HFFc6 (cell line): ENCODE measurements around the gene ZNF106. TPM values are rescaled to one million over a fixed set of nuclear protein-coding genes. Genes with fewer than 3 reads are reported as not detected.

Experiments used
- DNase-seq: peaks from one replicate; pipeline ENCODE4 v3.0.0-alpha.2; 2018
- H3K27ac Mint-ChIP-seq: 2 replicates; pipeline ENCODE4 v1.8.0; 2020; ENCODE audit warnings: mild to moderate bottlenecking, mixed read lengths
- H3K27me3 Mint-ChIP-seq: 2 replicates; pipeline ENCODE4 v1.8.0; 2021; ENCODE audit warnings: mild to moderate bottlenecking, moderate library complexity, mixed read lengths; ENCODE audit not compliant: insufficient read depth
- H3K36me3 Mint-ChIP-seq: 2 replicates; pipeline ENCODE4 v1.8.0; 2021; ENCODE audit warnings: low read depth, mixed read lengths
- H3K4me1 Mint-ChIP-seq: 2 replicates; pipeline ENCODE4 v1.8.0; 2020; ENCODE audit warnings: low read depth, mixed read lengths
- H3K4me3 Mint-ChIP-seq: 2 replicates; pipeline ENCODE4 v1.8.0; 2020; ENCODE audit warnings: mild to moderate bottlenecking, moderate library complexity, mixed read lengths
- H3K9me3 Mint-ChIP-seq: 2 replicates; pipeline ENCODE4 v1.8.0; 2020; ENCODE audit warnings: mild to moderate bottlenecking, mixed read lengths
- total RNA-seq, 6 experiments: library from RNA; stranded (reverse); fragmentation: NEBNext Ultra II Directional; extraction: Animal tissue kit (Norgen Biotek cat#: 25700); gene quantifications; 2 replicates in 1 of 6; 3 replicates in 5 of 6; pipeline ENCODE4 v1.2.3, GENCODE V29; 2021
- TF ChIP-seq, protein P1 (sequence below): fragments of 200-600 bp; sonication (generic); IDR thresholded peaks from 2 replicates; pipeline ENCODE4 v1.5.0; 2021; ENCODE audit warnings: antibody characterized with exemption, mild to moderate bottlenecking

The ZNF106 gene
- total RNA-seq, 6 experiments from 2014 or later: 51.5 to 58.9 (median 56.1) TPM

GRCh38 chr15:42368096-42368495 lies 122.8 kb downstream of the ZNF106 start:
- Mint-ChIP-seq H3K27me3 (no peaks in the 10 kb centered on the region; the same call in 1 of the 2 replicates), H3K4me1 (peaks cover 27% of the 10 kb centered on the region), H3K27ac (no peak overlapping the region), H3K36me3 (peaks cover 7% of the 10 kb centered on the region; the same call in 1 of the 2 replicates), H3K4me3 (no peak overlapping the region), H3K9me3 (peaks cover 4% of the 10 kb centered on the region)
- TF ChIP-seq, protein P1, sequence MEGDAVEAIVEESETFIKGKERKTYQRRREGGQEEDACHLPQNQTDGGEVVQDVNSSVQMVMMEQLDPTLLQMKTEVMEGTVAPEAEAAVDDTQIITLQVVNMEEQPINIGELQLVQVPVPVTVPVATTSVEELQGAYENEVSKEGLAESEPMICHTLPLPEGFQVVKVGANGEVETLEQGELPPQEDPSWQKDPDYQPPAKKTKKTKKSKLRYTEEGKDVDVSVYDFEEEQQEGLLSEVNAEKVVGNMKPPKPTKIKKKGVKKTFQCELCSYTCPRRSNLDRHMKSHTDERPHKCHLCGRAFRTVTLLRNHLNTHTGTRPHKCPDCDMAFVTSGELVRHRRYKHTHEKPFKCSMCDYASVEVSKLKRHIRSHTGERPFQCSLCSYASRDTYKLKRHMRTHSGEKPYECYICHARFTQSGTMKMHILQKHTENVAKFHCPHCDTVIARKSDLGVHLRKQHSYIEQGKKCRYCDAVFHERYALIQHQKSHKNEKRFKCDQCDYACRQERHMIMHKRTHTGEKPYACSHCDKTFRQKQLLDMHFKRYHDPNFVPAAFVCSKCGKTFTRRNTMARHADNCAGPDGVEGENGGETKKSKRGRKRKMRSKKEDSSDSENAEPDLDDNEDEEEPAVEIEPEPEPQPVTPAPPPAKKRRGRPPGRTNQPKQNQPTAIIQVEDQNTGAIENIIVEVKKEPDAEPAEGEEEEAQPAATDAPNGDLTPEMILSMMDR: no peak
- no peak for DNase-seq

DNA sequence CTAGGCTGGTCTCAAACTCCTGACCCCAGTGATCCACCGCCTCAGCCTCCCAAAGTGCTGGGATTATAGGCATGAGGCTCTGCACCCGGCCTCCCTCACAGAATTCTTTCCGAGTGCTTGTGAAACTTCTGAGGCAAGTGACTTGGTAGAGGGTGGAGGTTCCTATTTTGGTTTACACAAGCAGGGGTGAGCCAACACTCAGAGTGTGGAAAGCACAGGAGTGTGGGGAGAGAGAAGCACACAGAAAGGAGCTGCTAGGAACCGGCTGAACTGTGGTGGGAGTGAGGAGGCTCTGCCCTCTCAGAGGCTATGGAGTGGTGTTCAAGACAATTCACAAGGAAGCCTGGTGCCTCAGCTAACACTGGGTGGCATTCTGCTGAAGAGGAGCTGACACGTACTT lies 123.9 kb downstream of the ZNF106 start:
- TF ChIP-seq, protein P1: no peak
- DNase-seq: no peak
- Mint-ChIP-seq H3K36me3 (peaks cover 7% of the 10 kb centered on the region; the same call in 1 of the 2 replicates), H3K4me1 (peaks cover 27% of the 10 kb centered on the region), H3K9me3 (peaks cover 4% of the 10 kb centered on the region), H3K27me3 (no peaks in the 10 kb centered on the region; the same call in 1 of the 2 replicates), H3K27ac (no peak overlapping the region), H3K4me3 (no peak overlapping the region)

GRCh38 chr15:42365921-42366550 lies 124.9 kb downstream of the ZNF106 start:
- Mint-ChIP-seq H3K36me3 (peaks cover 7% of the 10 kb centered on the region; the same call in 1 of the 2 replicates), H3K27me3 (no peaks in the 10 kb centered on the region; the same call in 1 of the 2 replicates), H3K4me1 (peaks cover 25% of the 10 kb centered on the region), H3K4me3 (no peak overlapping the region), H3K27ac (no peak overlapping the region), H3K9me3 (peaks cover 4% of the 10 kb centered on the region)
- TF ChIP-seq, protein P1: no peak
- no peak for DNase-seq

- peaks cover 4% of the 10 kb centered on the region for H3K9me3 Mint-ChIP-seq
These were observed 126.4 kb downstream of the ZNF106 start for GRCh38 chr15:42364529-42364928.

DNA sequence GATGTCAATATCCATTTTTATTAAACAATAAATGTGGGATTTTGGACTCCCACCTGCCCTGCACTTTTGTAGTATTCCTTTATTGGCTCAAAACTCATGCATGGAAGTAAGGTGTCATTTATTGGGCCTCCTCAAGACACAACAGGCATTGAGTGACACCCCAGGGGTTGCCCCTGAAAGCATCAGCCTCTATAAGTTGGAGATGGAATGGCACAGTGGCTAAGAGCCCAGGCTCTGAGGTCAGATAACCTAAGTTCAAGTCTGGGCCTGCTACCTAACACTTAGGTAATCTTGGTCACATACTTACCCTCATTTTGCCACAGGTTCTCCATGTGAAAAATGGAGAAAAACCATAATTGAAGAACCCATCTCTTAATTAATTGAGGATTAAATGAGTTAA lies 127.0 kb downstream of the ZNF106 start:
- no peaks in the 10 kb centered on the region; the same call in 1 of the 2 replicates for H3K27me3 Mint-ChIP-seq
- H3K9me3 Mint-ChIP-seq: peaks cover under 1% of the 10 kb centered on the region; the same call in 1 of the 2 replicates
- H3K36me3 Mint-ChIP-seq: peaks cover 3% of the 10 kb centered on the region; the same call in 1 of the 2 replicates
- no peak for DNase-seq
- H3K27ac Mint-ChIP-seq: no peak overlapping the region
- no peak overlapping the region for H3K4me3 Mint-ChIP-seq
- TF ChIP-seq, protein P1: no peak
- peaks cover 4% of the 10 kb centered on the region for H3K4me1 Mint-ChIP-seq

More at GRCh38 chr15:42364529-42364928, 126.4 kb downstream of the ZNF106 start:
- H3K27me3 Mint-ChIP-seq: no peaks in the 10 kb centered on the region; the same call in 1 of the 2 replicates
- peaks cover 7% of the 10 kb centered on the region; the same call in 1 of the 2 replicates for H3K36me3 Mint-ChIP-seq
- no peak overlapping the region for H3K27ac Mint-ChIP-seq
- no peak overlapping the region for H3K4me3 Mint-ChIP-seq
- no peak for DNase-seq
- H3K4me1 Mint-ChIP-seq: peaks cover 9% of the 10 kb centered on the region
- TF ChIP-seq, protein P1: no peak
